Endothelial cell of umbilical vein (primary cell): Measurements from ENCODE around the gene CD207. TPM values are rescaled to one million over a fixed set of nuclear protein-coding genes. Genes with fewer than 3 reads are reported as not detected.

Experiments used
- BruUV-seq: library from RNA; stranded (reverse); fragments of 400-500 nt; replicated peaks from 2 replicates; lab custom pipeline; 2021; lab: Mats Ljungman, UMichigan
- CTCF ChIA-PET: fragments of 300-600, 350-600 bp; sonication (Branson Sonifier 250); formaldehyde crosslinking; loops from one replicate; lab custom pipeline; 2021; ENCODE audit warnings: antibody characterized with exemption, inconsistent platforms; lab: Charles Lee
- POLR2A ChIA-PET: fragments of 300-600, 350-600 bp; sonication (Branson Sonifier 250); formaldehyde crosslinking; loops from one replicate; lab custom pipeline; 2021; ENCODE audit warnings: antibody characterized with exemption, inconsistent platforms; lab: Charles Lee
- DNase-seq: peaks from one replicate; pipeline ENCODE4 v3.0.0-alpha.2; 2011; ENCODE audit warnings: low read depth, low spot score
- FAIRE-seq: peaks from 2 replicates; lab custom pipeline; 2011; peaks lifted over from hg19 to GRCh38; lab: Jason Lieb, UNC
- H2AFZ ChIP-seq: 2 replicates; pipeline ENCODE4 v1.6.0; 2012; ENCODE audit warnings: low read depth, low read length, control low read depth, inconsistent platforms
- H3K27ac ChIP-seq: 2 replicates; pipeline ENCODE4 v1.5.1; 2011; ENCODE audit warnings: low read depth, mild to moderate bottlenecking, control low read depth, low read length, moderate library complexity; ENCODE audit not compliant: insufficient read depth
- H3K27me3 ChIP-seq, 2 experiments: 2 replicates each; pipeline versions ENCODE4 v1.6.0 to v1.6.1; 2011; ENCODE audit warnings: low read length in 2 of 2, mixed read lengths in 1 of 2; ENCODE audit not compliant: control insufficient read depth in 2 of 2, insufficient read depth in 2 of 2
- H3K36me3 ChIP-seq, 2 experiments: 2 replicates in 1 of 2; 3 replicates in 1 of 2; pipeline ENCODE4 v1.5.1; 2011; ENCODE audit warnings: low read length in 2 of 2, mild to moderate bottlenecking in 1 of 2, moderate library complexity in 1 of 2; ENCODE audit not compliant: control insufficient read depth in 2 of 2, insufficient read depth in 2 of 2; ENCODE audit errors: extremely low read depth in 1 of 2
- H3K4me1 ChIP-seq: 3 replicates; pipeline ENCODE4 v1.5.1; 2011; ENCODE audit warnings: mild to moderate bottlenecking, low read length; ENCODE audit not compliant: control insufficient read depth, insufficient read depth; ENCODE audit errors: extremely low read depth
- H3K4me2 ChIP-seq: 2 replicates; pipeline ENCODE4 v1.6.1; 2011; ENCODE audit warnings: low read length, control low read depth, mixed read lengths; ENCODE audit not compliant: insufficient read depth
- H3K4me3 ChIP-seq, 3 experiments: fragments of 200-600 bp in 1 of 3; sonication (generic), shearing (Covaris generic) in 1 of 3; replicated peaks in 1 of 3; 2 replicates each; pipeline ENCODE4 v1.5.1; 2011 to 2016; ENCODE audit warnings: control low read depth in 3 of 3, low read length in 3 of 3, mild to moderate bottlenecking in 2 of 3, inconsistent platforms in 1 of 3, low read depth in 1 of 3, moderate library complexity in 1 of 3; ENCODE audit not compliant: insufficient read depth in 1 of 3
- H3K79me2 ChIP-seq: 2 replicates; pipeline ENCODE4 v1.6.0; 2012; ENCODE audit warnings: low read length, inconsistent platforms; ENCODE audit not compliant: control insufficient read depth, insufficient read depth
- H3K9ac ChIP-seq: replicated peaks from 2 replicates; pipeline ENCODE3; 2011; ENCODE audit warnings: low read length, control low read depth; ENCODE audit not compliant: insufficient read depth; ENCODE audit errors: extremely low read depth
- H3K9me1 ChIP-seq: replicated peaks from 3 replicates; pipeline ENCODE4 v1.6.0; 2011; ENCODE audit warnings: mild to moderate bottlenecking, low read length; ENCODE audit not compliant: control insufficient read depth, insufficient read depth; ENCODE audit errors: extremely low read depth
- H3K9me3 ChIP-seq: replicated peaks from 2 replicates; pipeline ENCODE4 v1.5.1; 2012; ENCODE audit warnings: low read length, inconsistent platforms; ENCODE audit not compliant: control insufficient read depth, insufficient read depth
- H4K20me1 ChIP-seq: replicated peaks from 2 replicates; pipeline ENCODE3; 2011; ENCODE audit warnings: mild to moderate bottlenecking, low read length; ENCODE audit not compliant: control insufficient read depth, insufficient read depth; ENCODE audit errors: extremely low read depth
- CTCF ChIP-seq, 2 donors: IDR thresholded peaks; 1 replicate in 1 of 2; 2 replicates in 1 of 2; pipeline ENCODE4 v1.5.1; 2011; ENCODE audit warnings: low read length in 2 of 2, mild to moderate bottlenecking in 2 of 2, moderate library complexity in 2 of 2, control low read depth in 1 of 2, inconsistent platforms in 1 of 2, low read depth in 1 of 2; ENCODE audit not compliant: insufficient read depth in 1 of 2; ENCODE audit errors: extremely low read depth in 1 of 2
- EZH2 ChIP-seq: IDR thresholded peaks from 2 replicates; pipeline ENCODE4 v1.6.1; 2012; ENCODE audit warnings: borderline replicate concordance, low read depth, mild to moderate bottlenecking, moderate library complexity, low read length, inconsistent platforms; ENCODE audit not compliant: severe bottlenecking
- FOS ChIP-seq: IDR thresholded peaks from 2 replicates; pipeline ENCODE4 v1.6.1; 2011; ENCODE audit warnings: mild to moderate bottlenecking, low read length, moderate library complexity, borderline replicate concordance; ENCODE audit not compliant: insufficient read depth
- GATA2 ChIP-seq: IDR thresholded peaks from 2 replicates; pipeline ENCODE4 v1.7.0; 2011; ENCODE audit warnings: low read depth, mild to moderate bottlenecking, moderate library complexity, mixed read lengths, low read length; ENCODE audit not compliant: insufficient read length, insufficient read depth
- JUN ChIP-seq: IDR thresholded peaks from 2 replicates; pipeline ENCODE4 v1.6.1; 2011; ENCODE audit warnings: borderline replicate concordance, low read depth; ENCODE audit not compliant: insufficient read length, insufficient read depth
- MYC ChIP-seq: IDR thresholded peaks from one replicate; pipeline ENCODE4 v1.6.1; 2011; ENCODE audit warnings: mild to moderate bottlenecking, low read depth, low read length
- POLR2A ChIP-seq: IDR thresholded peaks from 2 replicates; pipeline ENCODE4 v1.6.1; 2012; ENCODE audit warnings: low read depth, mild to moderate bottlenecking, control low read depth, low read length
- POLR2AphosphoS5 ChIP-seq: IDR thresholded peaks from 2 replicates; pipeline ENCODE4 v1.6.1; 2012; ENCODE audit warnings: low read depth, mild to moderate bottlenecking, control low read depth, low read length, moderate library complexity; ENCODE audit not compliant: insufficient read depth
- dilution Hi-C: fragments of 300-500 bp; cut with MboI; formaldehyde crosslinking; loops from one replicate; pipeline ENCODE4 v1.15.0; 2019; ENCODE audit warnings: low sequenced_read_pairs; ENCODE audit not compliant: extremely low pct_ligation_motif_present
- intact Hi-C: fragments of 100-400 bp; cut with micrococcal nuclease; formaldehyde crosslinking; loops from one replicate; pipeline ENCODE4 v1.10.0; 2022
- polyA plus RNA-seq, 4 experiments: library from polyadenylated mRNA; depleted of rRNA in 3 of 4; stranded (reverse) in 3 of 4; unstranded in 1 of 4; fragments of >200 nt; gene quantifications; 2 replicates each; pipeline versions ENCODE4 v1.2.1 to v1.2.3, GENCODE V29; 2011 to 2012; ENCODE audit warnings: missing spikeins in 1 of 4
- total RNA-seq: library from RNA; stranded (reverse); gene quantifications from 2 replicates; pipeline ENCODE4 v1.2.3, GENCODE V29; 2021
- TF ChIP-seq, protein P1 (sequence below): IDR thresholded peaks from 2 replicates; pipeline ENCODE4 v1.6.1; 2011; ENCODE audit not compliant: insufficient read depth, insufficient read length

The CD207 gene
- total and polyA plus RNA-seq, 2 donors (not counting 3 experiments of a cell fraction or from before 2014, with no cell fraction given) = not detected

- Histone ChIP-seq H3K4me2 (no peak overlapping the region), H3K9ac (no peak overlapping the region), H3K9me1 (no peaks in the 10 kb centered on the region), H4K20me1 (no peaks in the 10 kb centered on the region), H3K9me3 (no peaks in the 10 kb centered on the region), H2AFZ (no peak overlapping the region), H3K4me1 (peaks cover 10% of the 10 kb centered on the region), H3K27ac (no peak overlapping the region), H3K4me3 (no peak overlapping the region), H3K79me2 (no peaks in the 10 kb centered on the region), H3K27me3 (peaks cover 2 to 7% of the 10 kb centered on the region in 2 experiments), H3K36me3 (no peaks in the 10 kb centered on the region)
- FAIRE-seq (no peak), DNase-seq (no peak)
- ChIA-PET CTCF (no interaction called here), POLR2A (no interaction called here)
- dilution Hi-C loops = no loop called here
- intact Hi-C loops = no loop called here
- BruUV-seq = no TSS peak
- TF ChIP-seq FOS (no peak), GATA2 (no peak)
These were observed 1.5 kb downstream of the CD207 start for GRCh38 chr2:70834106-70834505.

DNA sequence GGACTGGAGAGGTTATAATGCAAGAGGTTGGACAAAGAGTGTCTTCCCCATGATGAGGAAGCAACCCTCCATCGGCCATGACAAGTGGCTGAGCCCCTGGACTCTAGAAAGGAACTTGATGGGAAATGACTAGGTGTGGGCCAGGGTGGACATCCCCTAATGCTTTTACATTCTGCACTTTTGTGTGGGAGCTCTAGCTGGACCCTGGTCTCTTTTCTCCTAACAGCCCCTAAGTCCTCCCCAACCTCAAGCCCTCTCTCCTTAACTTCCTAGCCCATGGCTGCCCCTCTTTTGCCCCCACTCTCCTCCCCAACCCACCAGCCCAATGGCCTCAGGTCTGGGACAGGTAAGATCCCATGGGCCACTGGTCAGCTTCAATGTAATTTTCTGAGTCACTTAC, 2.4 kb downstream of the CD207 start:
- no peak for DNase-seq
- Histone ChIP-seq H3K4me3 (no peak overlapping the region), H4K20me1 (no peaks in the 10 kb centered on the region), H3K4me1 (peaks cover 17% of the 10 kb centered on the region), H3K9me1 (no peaks in the 10 kb centered on the region), H3K27me3 (peaks cover 2 to 7% of the 10 kb centered on the region in 2 experiments), H3K9ac (no peak overlapping the region), H3K27ac (no peak overlapping the region), H2AFZ (no peak overlapping the region), H3K36me3 (no peaks in the 10 kb centered on the region), H3K4me2 (no peak overlapping the region), H3K9me3 (no peaks in the 10 kb centered on the region), H3K79me2 (no peaks in the 10 kb centered on the region)
- BruUV-seq = no TSS peak
- TF ChIP-seq EZH2 (no peak), POLR2AphosphoS5 (no peak), JUN (no peak), FOS (no peak), MYC (no peak), CTCF (IDR thresholded peaks at IDR 0.05; ENCODE audit: extremely low read depth in 1 of 2, insufficient read depth in 1 of 2, low read depth in 1 of 2, low read length in 2 of 2) (no peak), GATA2 (no peak), POLR2A (no peak)
- TF ChIP-seq, protein P1, sequence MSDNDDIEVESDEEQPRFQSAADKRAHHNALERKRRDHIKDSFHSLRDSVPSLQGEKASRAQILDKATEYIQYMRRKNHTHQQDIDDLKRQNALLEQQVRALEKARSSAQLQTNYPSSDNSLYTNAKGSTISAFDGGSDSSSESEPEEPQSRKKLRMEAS = no peak
- intact Hi-C loops (no loop called here), dilution Hi-C loops (no loop called here)
- POLR2A ChIA-PET = no interaction called here
- no peak for FAIRE-seq
- CTCF ChIA-PET = no interaction called here
